ENCODE results near the gene TJP2.

Gene TJP2

DNA sequence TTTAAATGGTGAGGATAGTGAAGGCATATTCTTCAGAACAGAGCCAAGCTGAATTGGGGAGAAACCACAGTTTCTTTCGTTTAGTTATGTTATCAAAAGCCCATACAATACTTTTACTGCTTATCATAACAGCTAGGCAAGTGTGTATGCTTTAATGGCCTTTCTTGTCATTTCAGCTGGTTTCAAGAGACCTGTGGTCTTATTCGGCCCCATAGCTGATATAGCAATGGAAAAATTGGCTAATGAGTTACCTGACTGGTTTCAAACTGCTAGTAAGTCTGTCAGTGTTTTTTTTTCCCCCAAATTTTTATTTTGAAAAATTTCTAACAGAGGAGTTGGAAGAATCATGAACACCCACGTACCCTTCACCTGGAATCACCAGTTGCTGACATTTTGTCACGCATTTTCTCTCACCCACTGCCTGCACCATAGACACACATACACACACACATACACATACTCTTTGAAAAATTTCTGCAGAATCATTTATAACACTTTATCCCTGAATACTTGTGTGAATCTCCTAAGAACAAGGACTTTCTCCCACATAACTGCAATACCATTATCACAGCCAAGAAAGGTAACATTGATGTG, 63.7 kb downstream of the TJP2 start:
- DNase-seq = no peak

DNA sequence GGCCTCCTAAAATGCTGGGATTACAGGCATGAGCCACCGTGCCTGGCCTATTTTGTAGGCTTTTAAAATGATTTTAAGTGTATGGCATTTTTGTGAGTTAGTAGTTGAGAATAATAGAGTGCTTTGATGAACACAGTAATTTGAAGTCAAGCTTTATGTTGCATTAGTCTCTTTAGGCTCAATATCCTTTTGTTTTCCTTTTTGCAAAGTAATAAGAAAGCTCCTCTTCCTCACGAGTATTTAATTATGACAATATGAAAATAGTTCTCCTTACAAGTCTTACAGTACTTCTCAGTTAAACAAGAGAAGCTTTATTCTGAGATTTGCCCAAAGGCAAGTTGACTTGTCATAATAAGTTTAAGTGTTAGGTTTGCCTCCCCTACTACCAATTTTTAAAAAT, 69.0 kb downstream of the TJP2 start:
- DNase-seq = no peak

DNA sequence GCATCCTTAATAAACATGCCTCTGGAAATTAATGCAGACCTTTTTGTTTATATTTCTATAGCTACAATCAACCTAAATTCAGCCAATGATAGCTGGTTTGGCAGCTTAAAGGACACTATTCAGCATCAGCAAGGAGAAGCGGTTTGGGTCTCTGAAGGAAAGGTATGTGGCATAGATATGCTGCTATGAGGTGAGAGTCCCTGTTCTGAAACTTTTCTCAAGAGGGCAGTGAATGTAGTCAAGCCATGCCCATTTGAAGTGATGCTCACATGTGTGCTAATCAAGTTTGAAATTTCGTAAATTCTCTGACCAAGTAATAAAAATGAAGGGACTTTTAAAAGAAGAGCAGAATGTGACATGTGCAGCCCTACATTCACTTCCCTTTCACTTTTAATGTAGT, 72.6 kb downstream of the TJP2 start:
- no peak for DNase-seq

DNA sequence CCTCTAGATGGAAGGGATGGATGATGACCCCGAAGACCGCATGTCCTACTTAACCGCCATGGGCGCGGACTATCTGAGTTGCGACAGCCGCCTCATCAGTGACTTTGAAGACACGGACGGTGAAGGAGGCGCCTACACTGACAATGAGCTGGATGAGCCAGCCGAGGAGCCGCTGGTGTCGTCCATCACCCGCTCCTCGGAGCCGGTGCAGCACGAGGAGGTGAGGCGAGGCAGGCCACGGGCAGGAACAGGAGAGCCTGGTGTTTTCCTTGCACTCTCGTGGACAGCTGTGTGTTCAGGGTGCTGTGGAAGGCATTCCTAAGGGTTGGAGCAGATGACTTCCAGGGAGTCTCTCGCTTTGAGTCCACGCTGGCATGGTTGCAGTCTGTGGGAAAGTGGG, 73.9 kb downstream of the TJP2 start:
- DNase-seq = no peak

DNA sequence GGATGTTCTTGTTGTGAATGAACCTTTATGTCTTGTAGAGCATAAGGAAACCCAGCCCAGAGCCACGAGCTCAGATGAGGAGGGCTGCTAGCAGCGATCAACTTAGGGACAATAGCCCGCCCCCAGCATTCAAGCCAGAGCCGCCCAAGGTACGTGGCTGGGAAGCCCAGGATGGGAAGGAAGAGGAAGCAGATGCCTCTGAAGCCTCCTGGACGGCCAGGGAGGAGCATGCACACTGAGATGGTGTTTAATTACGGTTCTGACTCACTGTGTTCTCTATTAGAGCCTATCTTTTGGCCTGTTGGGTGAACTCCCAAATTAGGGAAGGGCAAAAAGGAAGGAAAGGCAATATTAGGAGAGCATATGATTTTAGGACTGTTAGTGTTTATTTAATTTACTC, 75.3 kb downstream of the TJP2 start:
- no peak for DNase-seq

DNA sequence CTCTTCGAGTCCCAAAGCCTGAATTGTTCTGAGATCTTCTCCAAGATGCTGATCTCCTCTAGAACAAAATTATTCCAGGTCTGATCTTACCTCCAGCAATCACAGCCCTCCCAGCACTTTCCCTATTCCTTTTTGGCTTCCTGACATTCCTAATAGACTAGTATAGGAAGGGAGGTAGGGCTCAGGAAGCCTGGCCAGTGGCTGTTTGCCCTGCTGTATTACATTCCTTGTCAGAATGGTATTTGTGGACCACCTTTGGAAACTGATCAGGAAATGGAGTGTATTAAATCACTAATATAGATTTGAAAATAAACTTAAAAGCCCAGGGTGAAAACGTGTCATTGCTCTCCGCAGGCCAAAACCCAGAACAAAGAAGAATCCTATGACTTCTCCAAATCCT, 76.6 kb downstream of the TJP2 start:
- no peak for DNase-seq

DNA sequence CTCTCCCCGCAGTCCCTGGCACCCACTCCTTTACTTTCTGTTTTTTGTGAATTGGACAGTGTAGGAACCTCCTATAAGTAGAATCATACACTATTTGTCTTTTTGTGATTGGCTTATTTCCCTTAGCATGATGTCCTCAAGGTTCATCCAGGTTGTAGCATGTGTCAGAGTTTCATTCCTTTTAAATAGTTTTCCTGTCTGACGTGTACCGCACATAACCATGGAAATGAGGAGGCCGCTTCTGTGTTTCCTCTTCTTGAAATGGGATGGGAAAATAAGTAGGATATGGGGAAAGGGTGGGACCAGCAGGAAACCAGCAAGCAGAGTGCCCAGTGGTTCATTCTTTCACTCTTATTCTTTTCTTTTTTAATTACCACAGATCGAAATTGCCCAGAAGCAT, 78.4 kb downstream of the TJP2 start:
- DNase-seq = no peak

DNA sequence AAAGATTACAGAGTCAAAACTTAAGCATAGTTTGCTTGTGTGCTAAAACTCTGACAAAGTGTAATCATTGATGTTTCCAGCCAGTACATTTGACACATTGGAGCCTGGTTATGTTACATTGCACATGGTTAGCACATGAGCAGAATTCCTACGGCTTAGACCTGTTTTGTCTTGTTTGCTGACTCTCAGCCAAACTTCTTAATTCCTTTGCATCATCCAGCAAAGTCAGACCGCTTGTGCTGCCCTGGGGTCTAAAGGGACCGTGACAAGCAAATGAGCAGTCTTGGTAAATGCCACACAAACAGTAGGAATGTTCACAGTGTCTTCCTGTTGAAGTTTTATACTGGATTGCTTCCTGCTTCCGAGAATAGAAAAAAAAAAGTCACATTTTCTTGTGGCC, 79.0 kb downstream of the TJP2 start:
- DNase-seq = no peak

DNA sequence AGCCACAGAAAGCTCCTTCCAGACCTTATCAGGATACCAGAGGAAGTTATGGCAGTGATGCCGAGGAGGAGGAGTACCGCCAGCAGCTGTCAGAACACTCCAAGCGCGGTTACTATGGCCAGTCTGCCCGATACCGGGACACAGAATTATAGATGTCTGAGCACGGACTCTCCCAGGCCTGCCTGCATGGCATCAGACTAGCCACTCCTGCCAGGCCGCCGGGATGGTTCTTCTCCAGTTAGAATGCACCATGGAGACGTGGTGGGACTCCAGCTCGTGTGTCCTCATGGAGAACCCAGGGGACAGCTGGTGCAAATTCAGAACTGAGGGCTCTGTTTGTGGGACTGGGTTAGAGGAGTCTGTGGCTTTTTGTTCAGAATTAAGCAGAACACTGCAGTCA, 80.1 kb downstream of the TJP2 start:
- no peak for DNase-seq

DNA sequence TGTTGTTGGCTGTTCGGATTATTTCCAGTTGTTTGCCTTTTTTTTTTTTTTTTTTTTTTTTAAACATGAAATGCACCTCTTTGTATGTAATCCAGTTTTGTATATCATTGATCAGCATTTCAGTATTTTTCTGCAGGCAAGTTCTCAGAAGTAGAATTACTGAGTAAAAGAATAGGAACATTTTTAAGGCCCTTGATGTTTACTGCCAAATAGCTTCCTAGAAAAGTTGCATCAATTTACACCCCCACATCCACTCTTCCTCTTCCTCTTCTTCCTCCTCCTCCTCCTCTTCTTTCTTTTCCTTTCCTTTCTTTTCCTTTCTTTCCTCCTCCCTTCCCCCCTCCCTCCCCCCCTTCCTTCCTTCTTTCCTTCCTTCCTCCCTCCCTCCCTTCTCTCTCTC, 81.5 kb downstream of the TJP2 start:
- DNase-seq = no peak

DNA sequence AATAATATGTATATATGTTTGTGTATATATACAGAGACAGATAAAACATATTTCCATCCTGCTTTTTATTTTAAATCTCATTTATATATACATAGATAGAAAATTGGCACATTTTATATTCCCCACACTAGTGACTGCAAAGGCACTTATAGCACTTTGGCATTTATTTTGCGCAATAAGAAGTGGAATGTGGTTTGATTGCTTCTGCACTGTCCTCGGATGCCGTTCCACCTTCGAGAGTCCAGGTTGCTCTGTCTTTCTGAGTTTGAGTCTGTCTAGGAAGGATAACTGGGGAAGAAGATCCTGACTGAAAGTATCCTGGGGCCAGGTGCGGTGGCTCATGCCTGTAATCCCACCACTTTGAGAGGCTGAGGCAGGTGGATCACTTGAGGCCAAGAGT, 84.5 kb downstream of the TJP2 start:
- DNase-seq = no peak

DNA sequence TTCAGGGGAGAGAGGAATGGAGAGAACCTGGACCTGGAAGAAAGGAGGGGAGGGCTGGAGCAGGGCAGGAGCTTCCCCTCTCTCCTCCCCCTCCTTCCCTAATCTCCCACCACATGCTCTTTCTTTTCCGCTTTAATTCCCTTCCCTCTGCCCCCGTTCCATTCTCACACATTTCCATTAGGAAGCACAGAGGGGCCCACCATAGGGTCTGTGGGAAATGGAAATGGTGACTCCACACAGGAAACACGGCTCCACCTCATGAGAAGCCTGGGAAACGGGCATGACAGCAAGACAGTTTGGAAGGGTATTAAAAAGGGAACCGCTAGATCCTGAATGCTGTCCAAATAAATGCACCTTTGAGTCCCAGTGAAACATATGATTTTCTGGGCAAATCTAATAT, 86.1 kb downstream of the TJP2 start:
- no peak for DNase-seq

DNA sequence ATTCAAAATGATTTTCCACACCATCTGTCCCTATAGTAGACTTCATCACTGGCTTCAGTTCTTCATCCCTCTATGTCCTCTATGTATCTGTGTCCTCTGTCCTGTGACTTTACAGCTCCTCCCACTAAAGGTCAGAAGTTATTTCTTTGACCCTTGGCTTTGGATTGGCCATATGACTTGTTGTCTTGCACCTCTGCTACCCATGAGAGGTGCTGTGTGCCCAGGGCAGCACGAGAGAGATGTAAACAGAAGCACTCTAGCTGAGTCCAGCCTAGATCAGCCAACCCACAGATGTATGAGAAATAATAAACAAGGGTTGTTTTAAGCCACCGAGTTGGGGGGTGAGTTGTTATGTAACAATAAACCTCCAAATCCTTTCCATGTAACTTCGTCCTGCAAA, 87.6 kb downstream of the TJP2 start:
- no peak for DNase-seq

DNA sequence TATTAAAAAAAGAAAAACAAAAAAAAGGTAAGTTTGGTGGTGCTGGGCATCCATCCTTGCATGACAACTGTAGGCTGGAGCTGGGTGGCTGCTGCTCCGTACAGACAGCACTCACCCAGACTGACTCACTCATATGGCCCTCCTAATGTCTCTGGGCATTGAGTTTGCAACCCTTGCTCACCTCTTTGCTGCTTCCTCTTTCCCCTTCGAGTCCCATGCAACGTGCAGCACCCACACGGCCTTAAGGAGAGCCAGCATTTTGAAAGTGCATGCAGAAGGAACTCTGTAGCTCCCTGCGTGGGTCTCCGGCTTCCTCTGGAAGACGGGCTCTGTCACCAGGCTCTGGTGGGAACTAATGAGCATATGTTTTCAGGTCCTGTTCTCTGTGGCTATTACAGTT, 90.4 kb downstream of the TJP2 start:
- DNase-seq = no peak

DNA sequence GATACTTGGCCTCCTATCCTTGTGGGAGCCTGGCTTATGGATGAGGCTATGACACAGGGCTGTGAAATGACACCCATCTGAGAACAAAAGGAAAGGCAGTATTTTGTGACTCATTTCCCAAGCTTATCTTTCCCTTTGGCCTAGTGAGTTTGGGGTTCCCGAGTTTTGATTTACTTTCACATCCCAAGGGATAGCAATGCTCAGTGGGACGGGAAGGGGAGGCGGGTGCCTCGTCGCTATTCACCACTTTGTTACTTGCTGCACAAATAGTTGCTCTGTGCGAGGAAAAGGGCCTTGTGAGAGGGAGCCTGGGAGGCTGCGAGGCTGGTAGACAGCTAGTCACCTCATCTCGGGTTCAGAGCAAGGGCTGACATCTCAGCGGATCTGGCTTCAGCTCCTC, 91.8 kb downstream of the TJP2 start:
- no peak for DNase-seq

DNA sequence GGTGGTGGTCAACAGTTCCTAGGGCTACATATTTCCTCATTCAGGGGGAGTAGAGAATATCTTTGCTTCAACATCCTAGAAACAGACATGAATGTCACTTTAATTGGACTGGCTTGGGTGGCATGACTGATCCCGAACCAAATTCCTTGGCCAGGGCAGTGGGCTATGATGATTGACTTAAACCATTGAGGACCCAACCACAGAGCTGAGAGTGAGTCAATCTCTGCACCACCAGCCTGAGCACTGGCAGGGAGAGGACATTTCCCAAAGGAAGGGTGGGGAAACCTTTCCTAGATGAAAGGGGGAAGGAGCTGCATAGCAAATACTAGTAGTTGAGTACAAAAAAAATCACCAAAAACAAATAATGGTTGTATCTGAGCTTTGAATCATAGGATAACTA, 98.1 kb downstream of the TJP2 start:
- no peak for DNase-seq

DNA sequence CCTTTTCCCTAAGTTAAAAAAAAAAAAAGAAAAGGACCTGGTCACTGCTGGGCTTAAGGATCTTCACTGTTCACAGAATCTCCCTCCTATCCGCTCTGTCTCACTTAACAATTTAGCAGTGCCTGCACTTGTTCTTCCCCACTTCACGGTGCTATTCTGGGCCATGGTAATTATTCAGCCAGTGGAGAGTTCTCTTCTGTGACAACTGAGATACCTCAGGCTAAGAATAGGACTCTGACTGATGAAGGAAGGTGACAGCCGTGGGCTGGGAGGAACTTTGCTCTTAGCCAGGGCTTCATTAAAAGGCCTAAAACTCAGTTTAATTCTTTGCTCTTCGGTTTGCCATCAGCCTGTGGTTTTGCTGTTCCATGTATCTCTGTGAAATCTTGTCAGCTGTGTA, 99.1 kb downstream of the TJP2 start:
- DNase-seq = no peak

DNA sequence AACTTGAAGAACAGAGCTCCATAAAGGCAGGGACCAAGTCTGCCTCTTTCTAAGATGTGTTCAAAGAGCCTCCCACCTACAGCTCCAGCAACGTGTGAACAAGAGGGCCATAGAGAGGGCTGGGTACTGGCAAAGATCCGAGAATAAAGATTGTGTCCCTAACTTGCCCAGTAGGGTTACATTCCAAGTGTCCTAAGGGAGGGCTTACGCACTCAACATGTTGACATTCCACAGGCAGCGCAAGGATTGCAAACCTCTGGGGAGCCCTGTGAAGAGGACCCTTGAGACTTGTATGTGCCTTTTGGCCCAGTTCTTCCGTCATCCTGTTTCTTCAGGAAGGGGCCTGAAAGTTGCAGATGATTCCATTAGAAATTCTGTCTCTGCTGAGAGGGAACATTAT, 102.7 kb downstream of the TJP2 start:
- no peak for DNase-seq

DNA sequence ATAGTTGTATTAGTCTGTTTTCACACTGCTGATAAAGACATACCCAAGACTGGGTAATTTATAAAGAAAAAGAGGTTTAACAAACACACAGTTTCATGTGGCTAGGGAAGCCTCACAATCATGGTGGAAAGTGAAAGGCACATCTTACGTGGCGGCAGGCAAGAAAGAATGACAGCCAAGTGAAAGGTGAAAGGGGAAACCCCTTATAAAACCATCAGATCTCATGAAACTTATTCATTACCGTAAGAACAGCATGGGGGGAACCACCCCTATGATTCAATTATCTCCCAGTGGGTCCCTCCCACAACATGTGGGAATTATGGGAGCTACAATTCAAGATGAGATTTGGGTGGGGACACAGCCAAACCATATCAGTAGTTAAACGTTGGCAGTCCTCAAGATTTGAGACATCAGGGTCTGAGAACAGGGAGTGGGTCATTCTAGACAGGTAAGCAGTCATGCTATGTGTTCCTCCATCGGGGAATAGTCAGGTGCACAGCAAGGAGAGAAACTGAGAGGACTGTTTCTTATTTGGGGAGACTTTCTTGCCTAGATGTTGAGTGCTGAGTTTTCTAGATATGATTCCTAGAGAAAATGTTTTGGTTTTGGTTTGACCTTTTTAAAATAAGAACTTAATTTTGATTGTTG, 105.1 kb downstream of the TJP2 start:
- no peak for DNase-seq

DNA sequence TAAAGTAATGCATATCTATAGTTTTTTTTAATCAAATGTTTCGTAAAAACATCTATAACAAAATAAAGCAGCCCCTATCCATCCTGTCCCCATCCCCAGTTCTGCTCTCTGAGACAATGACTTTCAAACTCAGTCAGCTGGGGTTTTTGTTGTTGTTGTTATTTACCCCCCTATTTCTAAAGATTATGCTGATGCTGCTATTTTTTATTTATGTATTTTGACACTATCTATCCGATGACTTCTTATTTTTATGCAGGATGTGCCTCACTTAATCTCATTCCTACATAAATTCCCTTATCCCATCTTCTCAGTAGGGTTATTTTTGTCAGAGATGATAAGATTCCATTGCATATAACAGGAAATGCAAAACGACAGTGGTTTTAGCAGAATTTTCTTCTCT, 105.7 kb downstream of the TJP2 start:
- DNase-seq = no peak

DNA sequence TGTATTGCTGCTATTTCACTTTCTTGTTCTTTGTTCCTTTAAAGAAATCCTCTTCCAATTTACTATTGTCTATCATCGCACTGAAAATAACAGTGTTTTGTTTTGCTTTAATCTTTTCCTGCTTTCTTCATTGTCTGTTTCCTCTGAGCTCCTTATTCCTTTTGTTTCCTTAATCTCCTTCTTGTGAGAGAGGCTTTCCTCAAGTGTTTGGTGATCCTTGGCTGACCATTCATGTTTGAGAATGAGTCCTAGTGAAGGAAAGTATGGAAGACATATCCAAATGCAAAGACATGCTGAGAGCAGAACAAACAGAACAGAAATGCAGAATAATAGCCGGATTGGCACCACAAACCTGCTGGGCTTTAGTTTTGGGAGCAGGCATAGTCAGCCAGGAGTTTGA, 108.9 kb downstream of the TJP2 start:
- DNase-seq = no peak

DNA sequence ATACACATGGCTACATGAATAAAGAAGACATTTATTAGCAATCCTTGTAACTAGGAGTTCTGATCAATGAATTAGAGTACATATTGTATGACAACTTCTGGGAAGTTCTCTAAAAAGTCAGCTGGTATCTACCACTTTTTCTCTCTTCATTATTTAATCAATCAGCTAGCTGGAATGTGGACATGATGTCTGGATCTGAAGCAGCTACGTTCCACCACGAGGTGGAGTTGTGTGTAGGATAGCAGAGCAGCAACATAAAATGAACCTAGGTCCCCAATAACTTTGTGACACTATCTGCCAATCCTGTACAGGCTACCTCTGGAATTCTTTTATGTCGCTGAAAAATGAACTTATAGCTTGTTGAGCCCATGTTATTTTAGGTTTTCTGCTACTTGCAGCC, 118.0 kb downstream of the TJP2 start:
- no peak for DNase-seq

DNA sequence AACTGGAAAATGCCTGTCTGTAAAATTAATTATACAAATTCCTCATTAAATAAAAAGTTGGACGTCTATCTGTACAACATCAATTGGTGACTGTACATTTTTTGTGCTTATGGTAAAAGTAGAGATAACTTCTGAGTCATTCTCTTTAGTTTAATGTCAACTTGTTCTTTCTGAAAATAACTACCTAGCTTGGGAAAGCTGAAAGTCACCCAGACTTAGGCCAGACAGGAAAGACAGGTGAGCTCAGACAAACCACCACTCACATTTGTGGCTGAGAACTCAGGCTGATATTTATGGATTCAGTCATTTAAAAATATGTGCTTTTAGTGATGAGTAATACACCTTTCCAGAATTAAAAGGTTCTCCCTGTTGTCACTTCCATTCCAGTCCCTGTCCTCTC, 119.1 kb downstream of the TJP2 start:
- DNase-seq = no peak

DNA sequence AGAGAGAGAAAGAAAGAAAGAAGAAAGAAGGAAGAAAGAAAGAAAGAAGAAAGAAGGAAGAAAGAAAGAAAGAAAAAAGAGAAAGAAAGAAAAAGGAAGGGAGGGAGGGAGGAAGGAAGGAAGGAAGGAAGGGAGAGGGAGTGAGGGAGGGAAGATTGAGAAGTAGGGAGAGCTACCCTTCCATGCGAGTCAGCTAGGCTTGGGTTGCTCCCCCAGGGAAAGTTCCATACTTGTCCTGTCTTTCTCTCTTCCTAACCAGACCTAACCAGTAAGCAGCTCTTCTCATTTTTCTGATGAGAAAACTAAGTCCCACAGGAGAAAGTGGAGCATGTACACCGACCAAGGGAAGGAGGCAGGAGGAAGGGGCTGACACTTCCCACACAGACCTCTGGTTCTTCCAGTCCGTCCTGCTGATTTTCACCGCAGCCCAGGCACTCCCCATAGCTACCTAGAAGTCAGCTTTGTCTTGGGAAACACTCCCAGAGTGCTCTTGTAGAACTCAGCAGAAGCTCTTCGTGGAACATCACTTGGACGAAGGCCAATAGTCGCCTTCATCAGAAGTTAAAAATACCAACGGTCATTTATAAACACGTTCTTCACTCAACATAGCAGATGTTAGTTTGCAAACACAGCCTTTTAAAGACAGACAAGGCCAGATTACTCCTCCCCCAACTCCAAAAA, 121.9 kb downstream of the TJP2 start:
- no peak for DNase-seq

All from NCI-H748 treated with DMSO at 0.1 percent for 48 hours (cell line).